NCI-H345 treated with DMSO at 0.1 percent for 48 hours (cell line): ENCODE results near the gene PGPEP1.
A peak's percentile ranks its signal among the peaks of the same experiment; 100 is the strongest.

Source experiments
- DNase-seq: peaks from one replicate; lab custom pipeline; 2025; ENCODE audit not compliant: unreplicated experiment; lab: John Stamatoyannopoulos, UW

Gene PGPEP1

DNA sequence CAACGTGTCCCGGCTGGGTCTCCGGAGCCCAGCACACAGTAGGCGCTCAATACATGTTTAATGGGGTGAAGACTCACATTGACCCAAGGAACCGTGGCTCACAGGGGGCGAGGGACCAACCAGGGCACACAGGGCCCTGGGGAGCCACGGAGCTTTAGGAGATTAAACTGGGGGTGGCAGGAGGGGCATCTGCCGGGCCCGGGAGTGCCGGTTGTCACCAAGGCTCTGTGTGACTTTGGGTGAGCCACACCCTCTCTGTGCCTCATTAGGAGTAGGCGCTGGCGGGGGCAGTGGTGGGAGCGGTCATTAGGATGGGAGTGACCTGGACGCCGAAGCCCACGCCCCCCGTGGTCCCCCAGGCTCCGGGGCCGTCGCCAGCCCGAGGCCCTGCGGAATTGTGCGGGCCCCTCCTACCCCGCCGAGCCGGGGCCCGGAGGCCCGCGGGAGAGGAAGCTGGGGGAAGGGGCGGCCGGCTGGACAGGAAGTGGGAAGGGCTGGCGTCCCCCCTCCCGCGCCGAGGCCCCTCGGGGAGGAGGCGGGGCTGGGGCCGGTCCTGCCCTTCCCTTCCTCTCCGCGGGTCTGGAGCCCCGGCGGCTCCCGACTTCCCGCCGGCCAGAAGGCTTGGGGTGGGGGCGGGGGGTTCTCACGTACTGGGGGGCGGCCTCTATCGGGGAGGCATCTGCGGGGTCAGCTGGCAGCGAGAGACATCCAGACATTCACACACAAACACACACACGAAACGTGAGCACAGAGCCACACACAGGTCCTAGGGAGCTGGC lies 77.0 kb downstream of the PGPEP1 start:
- no peak for DNase-seq

DNA sequence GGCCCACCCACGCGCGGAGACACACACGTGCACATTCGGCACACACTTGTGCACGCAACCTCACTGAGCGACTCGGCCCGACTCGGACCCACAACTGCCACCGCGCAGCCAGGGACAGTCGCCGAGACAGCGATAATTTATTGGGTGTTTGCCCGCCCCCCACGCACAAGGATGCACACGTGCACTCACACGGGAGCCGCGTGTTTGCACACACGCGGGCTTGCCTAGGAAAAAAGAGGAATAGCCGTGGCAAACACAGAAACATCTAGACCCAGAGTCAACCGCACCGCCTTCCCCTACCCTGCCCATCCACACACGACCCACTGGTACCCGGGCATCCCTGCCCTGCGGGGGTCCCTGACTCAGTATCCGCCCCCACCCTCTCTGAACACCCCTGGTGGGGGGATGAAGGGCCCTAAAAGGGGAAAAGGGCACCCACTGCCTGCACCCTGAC lies 77.7 kb downstream of the PGPEP1 start:
- DNase-seq, result no peak

DNA sequence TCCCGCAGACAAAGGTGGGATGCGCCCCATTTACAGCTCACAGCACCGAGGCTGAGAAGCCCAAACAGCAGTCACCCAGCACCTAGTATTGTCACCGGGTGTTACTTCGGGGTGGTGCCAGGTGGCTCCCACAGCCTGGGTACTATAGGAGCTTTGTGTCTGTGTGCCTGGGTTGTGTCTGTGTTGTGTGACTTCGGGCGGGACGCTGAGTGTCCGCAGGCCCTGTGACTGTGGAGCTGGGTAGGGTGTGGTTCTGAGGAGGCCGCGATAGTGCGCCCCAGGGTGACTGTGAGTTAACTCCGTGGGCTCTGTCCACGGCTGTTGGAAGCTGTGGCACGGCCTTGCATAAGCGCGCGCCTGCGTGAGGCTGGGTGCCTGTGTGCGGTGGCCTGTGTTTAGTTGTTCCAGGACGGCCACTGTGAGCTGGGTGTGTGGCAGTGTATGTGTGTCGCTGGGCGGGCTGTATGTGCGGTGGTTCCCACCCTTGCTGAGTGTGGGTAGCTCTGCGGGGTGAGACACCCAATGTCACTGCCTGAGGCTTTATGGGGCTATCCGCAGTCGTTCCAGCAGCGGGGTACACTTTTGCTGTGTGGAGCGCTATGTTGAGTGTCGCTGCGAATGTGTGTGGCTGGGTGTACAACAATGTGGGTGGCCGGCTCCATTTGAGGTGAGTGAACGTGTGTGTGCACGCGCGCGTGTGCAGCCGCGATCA lies 78.2 kb downstream of the PGPEP1 start:
- no peak for DNase-seq

DNA sequence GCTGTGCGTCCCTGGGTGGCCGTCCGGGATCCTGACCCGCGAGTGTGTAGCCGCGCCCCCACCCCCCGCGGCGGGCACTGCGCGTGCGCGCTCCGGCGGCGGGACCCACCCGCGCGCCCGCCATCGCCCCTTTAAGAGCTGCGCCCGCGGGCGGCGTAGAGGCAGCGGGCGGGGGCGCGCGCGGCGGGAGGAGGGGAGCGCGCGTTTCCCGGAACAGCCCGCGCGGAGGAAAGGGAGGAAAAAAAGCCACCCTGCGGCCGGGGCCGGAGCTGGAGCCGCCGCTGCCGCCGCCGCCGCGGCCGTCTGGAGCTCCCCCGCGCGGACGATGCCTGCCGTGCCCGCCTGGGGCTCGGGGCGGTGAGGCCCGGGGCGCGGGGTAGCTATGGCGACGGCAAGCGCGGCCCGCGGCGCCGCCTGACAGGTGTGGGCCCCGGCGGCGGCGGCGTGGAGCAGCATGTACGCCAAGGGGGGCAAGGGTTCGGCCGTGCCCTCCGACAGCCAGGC lies 78.8 kb downstream of the PGPEP1 start, which contains the start of gene SSBP4:
Gene SSBP4 (plus strand): TSS at position 204 of the 504 bp plus-strand sequence. CDS start 251 bp downstream, at position 455.
- DNase-seq, result peak; percentile 15
